Upper lobe of left lung (tissue), 4 donors: Measurements from ENCODE around the gene RACK1.

Experiments
- EP300 ChIP-seq, 4 donors: sonication (generic); formaldehyde crosslinking; IDR thresholded peaks; one replicate each; pipeline ENCODE4 v1.5.1; 2017; ENCODE audit warnings: antibody characterized with exemption in 4 of 4, control low read depth in 2 of 4
- POLR2A ChIP-seq, 4 donors: fragments of 450-650 bp; IDR thresholded peaks; one replicate each; pipeline ENCODE4 v1.5.1; 2016 to 2017; ENCODE audit warnings: antibody characterized with exemption in 4 of 4, mild to moderate bottlenecking in 2 of 4
- TF ChIP-seq, protein P1 (sequence below), 6 experiments: fragments of 450-650 bp in 4 of 6; fragments of 200-600 bp in 2 of 6; sonication (generic) in 2 of 6; IDR thresholded peaks; one replicate each; pipeline ENCODE4 v1.5.1; 2016 to 2019; ENCODE audit warnings: antibody characterized with exemption in 6 of 6

DNA sequence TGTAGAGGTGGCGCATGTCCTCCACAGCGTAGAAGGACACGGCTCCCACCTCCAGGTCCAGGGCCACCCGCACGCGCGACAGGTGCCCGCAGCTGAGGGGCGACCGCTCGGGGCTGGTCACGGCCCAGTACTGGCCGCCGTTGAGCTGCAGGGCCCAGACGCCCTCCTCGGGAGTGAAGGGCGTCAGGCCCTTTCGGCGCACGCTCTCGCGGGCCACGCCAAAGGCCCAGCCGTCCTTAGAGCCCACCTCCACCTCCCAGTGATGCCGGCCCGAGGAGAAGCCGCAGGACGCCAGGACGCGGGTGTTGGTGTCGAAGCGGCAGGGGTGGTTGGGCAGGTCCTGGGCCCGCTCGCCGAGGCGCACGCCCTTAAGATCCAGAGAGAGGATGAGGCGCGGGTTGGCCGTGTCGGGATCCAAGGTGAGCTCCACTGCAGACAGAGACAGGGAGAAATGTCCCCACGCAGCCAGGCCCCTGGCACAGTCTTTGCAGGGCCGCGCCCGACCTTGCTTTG, 48.4 kb downstream of the RACK1 start:
- TF ChIP-seq, protein P1, sequence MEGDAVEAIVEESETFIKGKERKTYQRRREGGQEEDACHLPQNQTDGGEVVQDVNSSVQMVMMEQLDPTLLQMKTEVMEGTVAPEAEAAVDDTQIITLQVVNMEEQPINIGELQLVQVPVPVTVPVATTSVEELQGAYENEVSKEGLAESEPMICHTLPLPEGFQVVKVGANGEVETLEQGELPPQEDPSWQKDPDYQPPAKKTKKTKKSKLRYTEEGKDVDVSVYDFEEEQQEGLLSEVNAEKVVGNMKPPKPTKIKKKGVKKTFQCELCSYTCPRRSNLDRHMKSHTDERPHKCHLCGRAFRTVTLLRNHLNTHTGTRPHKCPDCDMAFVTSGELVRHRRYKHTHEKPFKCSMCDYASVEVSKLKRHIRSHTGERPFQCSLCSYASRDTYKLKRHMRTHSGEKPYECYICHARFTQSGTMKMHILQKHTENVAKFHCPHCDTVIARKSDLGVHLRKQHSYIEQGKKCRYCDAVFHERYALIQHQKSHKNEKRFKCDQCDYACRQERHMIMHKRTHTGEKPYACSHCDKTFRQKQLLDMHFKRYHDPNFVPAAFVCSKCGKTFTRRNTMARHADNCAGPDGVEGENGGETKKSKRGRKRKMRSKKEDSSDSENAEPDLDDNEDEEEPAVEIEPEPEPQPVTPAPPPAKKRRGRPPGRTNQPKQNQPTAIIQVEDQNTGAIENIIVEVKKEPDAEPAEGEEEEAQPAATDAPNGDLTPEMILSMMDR (IDR thresholded peaks at IDR 0.05): no peak
- no peak for TF ChIP-seq POLR2A (IDR thresholded peaks at IDR 0.05)
- TF ChIP-seq EP300 (IDR thresholded peaks at IDR 0.05): no peak
